Endothelial cell of umbilical vein (primary cell): Measurements from ENCODE around the gene CES1. TPM values are rescaled to one million over a fixed set of nuclear protein-coding genes. Genes with fewer than 3 reads are reported as not detected.

ENCODE experiments used
- BruUV-seq: library from RNA; stranded (reverse); fragments of 400-500 nt; replicated peaks from 2 replicates; lab custom pipeline; 2021; lab: Mats Ljungman, UMichigan
- CTCF ChIA-PET: fragments of 300-600, 350-600 bp; sonication (Branson Sonifier 250); formaldehyde crosslinking; loops from one replicate; lab custom pipeline; 2021; ENCODE audit warnings: antibody characterized with exemption, inconsistent platforms; lab: Charles Lee
- POLR2A ChIA-PET: fragments of 300-600, 350-600 bp; sonication (Branson Sonifier 250); formaldehyde crosslinking; loops from one replicate; lab custom pipeline; 2021; ENCODE audit warnings: antibody characterized with exemption, inconsistent platforms; lab: Charles Lee
- DNase-seq: peaks from one replicate; pipeline ENCODE4 v3.0.0-alpha.2; 2011; ENCODE audit warnings: low read depth, low spot score
- FAIRE-seq: peaks from 2 replicates; lab custom pipeline; 2011; peaks lifted over from hg19 to GRCh38; lab: Jason Lieb, UNC
- H2AFZ ChIP-seq: 2 replicates; pipeline ENCODE4 v1.6.0; 2012; ENCODE audit warnings: low read depth, low read length, control low read depth, inconsistent platforms
- H3K27ac ChIP-seq: 2 replicates; pipeline ENCODE4 v1.5.1; 2011; ENCODE audit warnings: low read depth, mild to moderate bottlenecking, control low read depth, low read length, moderate library complexity; ENCODE audit not compliant: insufficient read depth
- H3K27me3 ChIP-seq, 2 experiments: 2 replicates each; pipeline versions ENCODE4 v1.6.0 to v1.6.1; 2011; ENCODE audit warnings: low read length in 2 of 2, mixed read lengths in 1 of 2; ENCODE audit not compliant: control insufficient read depth in 2 of 2, insufficient read depth in 2 of 2
- H3K36me3 ChIP-seq, 2 experiments: 2 replicates in 1 of 2; 3 replicates in 1 of 2; pipeline ENCODE4 v1.5.1; 2011; ENCODE audit warnings: low read length in 2 of 2, mild to moderate bottlenecking in 1 of 2, moderate library complexity in 1 of 2; ENCODE audit not compliant: control insufficient read depth in 2 of 2, insufficient read depth in 2 of 2; ENCODE audit errors: extremely low read depth in 1 of 2
- H3K4me1 ChIP-seq: 3 replicates; pipeline ENCODE4 v1.5.1; 2011; ENCODE audit warnings: mild to moderate bottlenecking, low read length; ENCODE audit not compliant: control insufficient read depth, insufficient read depth; ENCODE audit errors: extremely low read depth
- H3K4me2 ChIP-seq: 2 replicates; pipeline ENCODE4 v1.6.1; 2011; ENCODE audit warnings: low read length, control low read depth, mixed read lengths; ENCODE audit not compliant: insufficient read depth
- H3K4me3 ChIP-seq, 3 experiments: fragments of 200-600 bp in 1 of 3; sonication (generic), shearing (Covaris generic) in 1 of 3; replicated peaks in 1 of 3; 2 replicates each; pipeline ENCODE4 v1.5.1; 2011 to 2016; ENCODE audit warnings: control low read depth in 3 of 3, low read length in 3 of 3, mild to moderate bottlenecking in 2 of 3, inconsistent platforms in 1 of 3, low read depth in 1 of 3, moderate library complexity in 1 of 3; ENCODE audit not compliant: insufficient read depth in 1 of 3
- H3K79me2 ChIP-seq: 2 replicates; pipeline ENCODE4 v1.6.0; 2012; ENCODE audit warnings: low read length, inconsistent platforms; ENCODE audit not compliant: control insufficient read depth, insufficient read depth
- H3K9ac ChIP-seq: replicated peaks from 2 replicates; pipeline ENCODE3; 2011; ENCODE audit warnings: low read length, control low read depth; ENCODE audit not compliant: insufficient read depth; ENCODE audit errors: extremely low read depth
- H3K9me1 ChIP-seq: replicated peaks from 3 replicates; pipeline ENCODE4 v1.6.0; 2011; ENCODE audit warnings: mild to moderate bottlenecking, low read length; ENCODE audit not compliant: control insufficient read depth, insufficient read depth; ENCODE audit errors: extremely low read depth
- H3K9me3 ChIP-seq: replicated peaks from 2 replicates; pipeline ENCODE4 v1.5.1; 2012; ENCODE audit warnings: low read length, inconsistent platforms; ENCODE audit not compliant: control insufficient read depth, insufficient read depth
- H4K20me1 ChIP-seq: replicated peaks from 2 replicates; pipeline ENCODE3; 2011; ENCODE audit warnings: mild to moderate bottlenecking, low read length; ENCODE audit not compliant: control insufficient read depth, insufficient read depth; ENCODE audit errors: extremely low read depth
- CTCF ChIP-seq, 2 donors: IDR thresholded peaks; 1 replicate in 1 of 2; 2 replicates in 1 of 2; pipeline ENCODE4 v1.5.1; 2011; ENCODE audit warnings: low read length in 2 of 2, mild to moderate bottlenecking in 2 of 2, moderate library complexity in 2 of 2, control low read depth in 1 of 2, inconsistent platforms in 1 of 2, low read depth in 1 of 2; ENCODE audit not compliant: insufficient read depth in 1 of 2; ENCODE audit errors: extremely low read depth in 1 of 2
- EZH2 ChIP-seq: IDR thresholded peaks from 2 replicates; pipeline ENCODE4 v1.6.1; 2012; ENCODE audit warnings: borderline replicate concordance, low read depth, mild to moderate bottlenecking, moderate library complexity, low read length, inconsistent platforms; ENCODE audit not compliant: severe bottlenecking
- FOS ChIP-seq: IDR thresholded peaks from 2 replicates; pipeline ENCODE4 v1.6.1; 2011; ENCODE audit warnings: mild to moderate bottlenecking, low read length, moderate library complexity, borderline replicate concordance; ENCODE audit not compliant: insufficient read depth
- GATA2 ChIP-seq: IDR thresholded peaks from 2 replicates; pipeline ENCODE4 v1.7.0; 2011; ENCODE audit warnings: low read depth, mild to moderate bottlenecking, moderate library complexity, mixed read lengths, low read length; ENCODE audit not compliant: insufficient read length, insufficient read depth
- JUN ChIP-seq: IDR thresholded peaks from 2 replicates; pipeline ENCODE4 v1.6.1; 2011; ENCODE audit warnings: borderline replicate concordance, low read depth; ENCODE audit not compliant: insufficient read length, insufficient read depth
- MAX ChIP-seq: IDR thresholded peaks from 2 replicates; pipeline ENCODE4 v1.6.1; 2011; ENCODE audit not compliant: insufficient read depth, insufficient read length
- MYC ChIP-seq: IDR thresholded peaks from one replicate; pipeline ENCODE4 v1.6.1; 2011; ENCODE audit warnings: mild to moderate bottlenecking, low read depth, low read length
- POLR2A ChIP-seq: IDR thresholded peaks from 2 replicates; pipeline ENCODE4 v1.6.1; 2012; ENCODE audit warnings: low read depth, mild to moderate bottlenecking, control low read depth, low read length
- POLR2AphosphoS5 ChIP-seq: IDR thresholded peaks from 2 replicates; pipeline ENCODE4 v1.6.1; 2012; ENCODE audit warnings: low read depth, mild to moderate bottlenecking, control low read depth, low read length, moderate library complexity; ENCODE audit not compliant: insufficient read depth
- dilution Hi-C: fragments of 300-500 bp; cut with MboI; formaldehyde crosslinking; loops from one replicate; pipeline ENCODE4 v1.15.0; 2019; ENCODE audit warnings: low sequenced_read_pairs; ENCODE audit not compliant: extremely low pct_ligation_motif_present
- intact Hi-C: fragments of 100-400 bp; cut with micrococcal nuclease; formaldehyde crosslinking; loops from one replicate; pipeline ENCODE4 v1.10.0; 2022
- polyA plus RNA-seq, 4 experiments: library from polyadenylated mRNA; depleted of rRNA in 3 of 4; stranded (reverse) in 3 of 4; unstranded in 1 of 4; fragments of >200 nt; gene quantifications; 2 replicates each; pipeline versions ENCODE4 v1.2.1 to v1.2.3, GENCODE V29; 2011 to 2012; ENCODE audit warnings: missing spikeins in 1 of 4
- total RNA-seq: library from RNA; stranded (reverse); gene quantifications from 2 replicates; pipeline ENCODE4 v1.2.3, GENCODE V29; 2021

Gene CES1
- total and polyA plus RNA-seq, 2 donors (not counting 3 experiments of a cell fraction or from before 2014, with no cell fraction given): not detected

- Histone ChIP-seq H3K4me3 (no peak overlapping the region), H3K9me1 (no peaks in the 10 kb centered on the region), H3K4me1 (no peaks in the 10 kb centered on the region), H2AFZ (no peak overlapping the region), H4K20me1 (no peaks in the 10 kb centered on the region), H3K9me3 (no peaks in the 10 kb centered on the region), H3K27ac (no peak overlapping the region), H3K27me3 (no peaks in the 10 kb centered on the region), H3K36me3 (no peaks in the 10 kb centered on the region), H3K9ac (no peak overlapping the region), H3K4me2 (no peak overlapping the region), H3K79me2 (no peaks in the 10 kb centered on the region)
- ChIA-PET POLR2A (no interaction called here), CTCF (no interaction called here)
- FAIRE-seq (no peak), DNase-seq (no peak)
- dilution Hi-C loops (no loop called here), intact Hi-C loops (no loop called here)
- no peak for TF ChIP-seq JUN
- no peak for TF ChIP-seq CTCF (IDR thresholded peaks at IDR 0.05; ENCODE audit: extremely low read depth in 1 of 2, insufficient read depth in 1 of 2, low read depth in 1 of 2, low read length in 2 of 2)
- no peak for TF ChIP-seq MYC
- TF ChIP-seq POLR2AphosphoS5: no peak
- no peak for TF ChIP-seq FOS
- no peak for TF ChIP-seq MAX
- no peak for TF ChIP-seq POLR2A
- TF ChIP-seq EZH2: no peak
- no peak for TF ChIP-seq GATA2
- no TSS peak for BruUV-seq
Observed at GRCh38 chr16:55810451-55810961, 22.4 kb downstream of the CES1 start.
